HG03039 (cell line): ENCODE results near the gene TCEA2.

ENCODE experiments used
- ATAC-seq: cut with Tn5 transposase; IDR thresholded peaks from one replicate; pipeline ENCODE4 v1.9.1; 2021; ENCODE audit warnings: mild to moderate bottlenecking, moderate library complexity; ENCODE audit not compliant: unreplicated experiment

TCEA2 gene

DNA sequence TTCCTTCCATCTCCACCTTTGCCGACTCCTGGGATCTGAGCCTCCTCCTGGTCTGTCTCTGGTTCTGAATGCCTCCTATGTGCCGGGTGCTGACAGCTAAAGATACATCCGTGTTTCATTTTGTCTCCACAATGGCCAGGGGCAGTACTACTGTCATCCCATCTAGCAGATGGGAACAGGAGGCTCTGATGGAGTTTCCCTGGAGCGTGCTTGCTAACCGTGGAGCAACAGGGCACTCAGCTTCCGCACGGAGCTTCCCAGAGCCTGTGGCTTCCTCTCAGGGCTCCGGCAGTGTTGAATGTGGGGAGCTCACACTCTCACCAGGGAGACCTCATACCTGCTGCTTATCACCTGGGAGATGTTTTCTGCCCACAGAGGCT lies 56.3 kb downstream of the TCEA2 start:
- ATAC-seq, result no peak

DNA sequence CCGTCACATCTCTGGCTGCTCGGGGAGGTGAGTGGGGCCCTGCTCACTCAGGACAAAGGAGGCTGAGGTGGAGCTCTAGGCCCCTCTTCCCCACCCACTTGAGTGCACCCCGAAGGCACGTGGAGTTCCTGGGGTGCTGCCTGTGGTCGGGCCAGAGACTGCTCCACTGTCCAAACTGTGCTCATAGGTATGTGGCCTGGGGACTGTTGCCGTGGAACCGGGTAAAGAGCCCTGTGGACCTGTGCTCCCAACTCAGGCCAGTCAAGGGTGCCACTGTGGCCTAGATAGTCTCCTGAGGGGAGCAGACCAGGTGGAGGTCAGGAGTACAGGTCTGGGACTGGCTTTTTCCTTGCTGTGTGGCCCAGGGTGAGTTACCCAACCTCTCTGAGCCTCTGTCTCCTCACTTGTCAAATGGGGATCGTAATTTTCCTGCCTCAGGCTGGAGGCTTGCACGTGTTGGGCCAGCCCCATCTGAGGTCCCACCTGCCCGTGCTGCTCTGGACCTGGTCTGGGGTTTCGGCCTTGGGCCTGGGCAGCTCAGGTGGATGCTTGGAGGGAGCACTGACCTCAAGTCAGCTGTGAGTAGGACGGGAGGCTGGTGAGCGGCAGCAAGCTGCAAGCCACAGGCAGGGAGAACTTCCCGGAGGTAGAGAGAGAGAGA lies 56.8 kb downstream of the TCEA2 start:
- ATAC-seq, result no peak

DNA sequence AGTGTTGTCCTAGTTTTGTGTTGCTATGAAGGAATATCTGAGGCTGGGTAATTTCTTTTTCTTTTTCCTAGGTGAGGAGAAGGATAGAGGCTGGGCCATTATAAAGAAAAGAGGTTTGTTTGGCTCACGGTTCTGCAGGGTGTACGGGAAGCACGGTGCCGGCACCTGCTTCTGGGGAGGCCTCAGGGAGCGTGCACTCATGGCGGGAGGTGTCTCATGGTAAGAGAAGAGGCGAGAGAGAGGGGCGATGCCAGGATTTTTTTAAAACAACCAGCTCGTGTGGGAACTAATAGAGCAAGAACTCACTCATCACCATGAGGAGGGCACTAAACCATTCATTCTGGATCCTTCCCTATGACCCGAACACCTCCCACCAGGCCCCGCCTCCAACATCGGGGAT lies 58.6 kb downstream of the TCEA2 start:
- ATAC-seq, result no peak
